Keratinocyte (primary cell): ENCODE data around the gene GSN. TPM values are rescaled to one million over a fixed set of nuclear protein-coding genes. Genes with fewer than 3 reads are reported as not detected.

ENCODE experiments used
- DNase-seq: peaks from one replicate; pipeline ENCODE4 v3.0.0-alpha.2; 2011; ENCODE audit warnings: low read depth, missing footprints, low spot score
- FAIRE-seq: peaks from 2 replicates; lab custom pipeline; 2011; peaks lifted over from hg19 to GRCh38; lab: Jason Lieb, UNC
- H2AFZ ChIP-seq: 2 replicates; pipeline ENCODE4 v1.6.0; 2012; ENCODE audit warnings: low read length, control low read depth, inconsistent platforms; ENCODE audit not compliant: control insufficient read depth
- H3K27ac ChIP-seq: 2 replicates; pipeline ENCODE4 v1.5.1; 2011; ENCODE audit warnings: low read length; ENCODE audit not compliant: control insufficient read depth, insufficient read depth
- H3K27me3 ChIP-seq: 3 replicates; pipeline ENCODE4 v1.6.0; 2011; ENCODE audit warnings: low read length; ENCODE audit not compliant: control insufficient read depth, insufficient read depth; ENCODE audit errors: extremely low read depth
- H3K36me3 ChIP-seq, 2 experiments: 2 replicates in 1 of 2; 3 replicates in 1 of 2; pipeline ENCODE4 v1.5.1; 2011; ENCODE audit warnings: low read length in 2 of 2, mild to moderate bottlenecking in 1 of 2; ENCODE audit not compliant: control insufficient read depth in 2 of 2, insufficient read depth in 2 of 2; ENCODE audit errors: extremely low read depth in 1 of 2
- H3K4me1 ChIP-seq: 3 replicates; pipeline ENCODE4 v1.5.1; 2011; ENCODE audit warnings: low read length; ENCODE audit not compliant: control insufficient read depth, insufficient read depth; ENCODE audit errors: extremely low read depth
- H3K4me2 ChIP-seq: 3 replicates; pipeline ENCODE4 v1.6.0; 2011; ENCODE audit warnings: low read depth, low read length; ENCODE audit not compliant: control insufficient read depth, insufficient read depth; ENCODE audit errors: extremely low read depth
- H3K4me3 ChIP-seq, 3 experiments: fragments of 200-600 bp in 1 of 3; sonication (generic) in 1 of 3; 2 replicates in 2 of 3; 3 replicates in 1 of 3; pipeline ENCODE4 v1.5.1; 2011 to 2016; ENCODE audit warnings: low read length in 3 of 3, mild to moderate bottlenecking in 3 of 3, control low read depth in 2 of 3, inconsistent platforms in 1 of 3, low read depth in 1 of 3, mixed read lengths in 1 of 3, mixed run types in 1 of 3, moderate library complexity in 1 of 3; ENCODE audit not compliant: control insufficient read depth in 2 of 3, insufficient read depth in 2 of 3; ENCODE audit errors: extremely low read depth in 1 of 3
- H3K79me2 ChIP-seq: 2 replicates; pipeline ENCODE4 v1.6.0; 2012; ENCODE audit warnings: low read length; ENCODE audit not compliant: control insufficient read depth, insufficient read depth
- H3K9ac ChIP-seq: 3 replicates; pipeline ENCODE4 v1.6.0; 2011; ENCODE audit warnings: low read length; ENCODE audit not compliant: control insufficient read depth, insufficient read depth; ENCODE audit errors: extremely low read depth
- H3K9me1 ChIP-seq: 3 replicates; pipeline ENCODE4 v1.6.0; 2011; ENCODE audit warnings: low read length; ENCODE audit not compliant: control insufficient read depth, insufficient read depth; ENCODE audit errors: extremely low read depth
- H3K9me3 ChIP-seq: 2 replicates; pipeline ENCODE4 v1.5.1; 2012; ENCODE audit warnings: low read depth, low read length; ENCODE audit not compliant: control insufficient read depth
- H4K20me1 ChIP-seq: 3 replicates; pipeline ENCODE4 v1.6.0; 2011; ENCODE audit warnings: low read length; ENCODE audit not compliant: control insufficient read depth, insufficient read depth; ENCODE audit errors: extremely low read depth
- EZH2 ChIP-seq: IDR thresholded peaks from one replicate; pipeline ENCODE4 v1.6.1; 2012; ENCODE audit warnings: inconsistent platforms, mild to moderate bottlenecking, low read length, moderate library complexity
- dilution Hi-C: fragments of 300-500 bp; cut with MboI; formaldehyde crosslinking; loops from one replicate; pipeline ENCODE4 v1.7.0; 2020; ENCODE audit warnings: low sequenced_read_pairs; ENCODE audit not compliant: extremely low pct_ligation_motif_present
- polyA plus RNA-seq, 5 experiments: library from polyadenylated mRNA; depleted of rRNA in 3 of 5; stranded (reverse) in 3 of 5; stranded (forward) in 1 of 5; unstranded in 1 of 5; fragments of >200 nt; gene quantifications; 1 replicate in 1 of 5; 2 replicates in 3 of 5; 3 replicates in 1 of 5; pipeline versions ENCODE4 v1.2.1 to v1.2.3, GENCODE V29; 2011 to 2012; ENCODE audit warnings: missing spikeins in 2 of 5, low read depth in 1 of 5, low replicate concordance in 1 of 5
- TF ChIP-seq, protein P1 (sequence below), 3 experiments: IDR thresholded peaks in 1 of 3; conservative IDR thresholded peaks in 1 of 3; optimal IDR thresholded peaks in 1 of 3; 2 replicates in 2 of 3; 3 replicates in 1 of 3; pipeline versions ENCODE3 to v1.5.1; 2011; ENCODE audit warnings: low read length in 3 of 3, mild to moderate bottlenecking in 3 of 3, moderate library complexity in 2 of 3, control low read depth in 1 of 3, inconsistent platforms in 1 of 3; ENCODE audit not compliant: insufficient read depth in 2 of 3; ENCODE audit errors: extremely low read depth in 1 of 3

GSN gene
- polyA plus RNA-seq, 1 donor (not counting 4 experiments of a cell fraction or from before 2014, with no cell fraction given) = 166 TPM

DNA sequence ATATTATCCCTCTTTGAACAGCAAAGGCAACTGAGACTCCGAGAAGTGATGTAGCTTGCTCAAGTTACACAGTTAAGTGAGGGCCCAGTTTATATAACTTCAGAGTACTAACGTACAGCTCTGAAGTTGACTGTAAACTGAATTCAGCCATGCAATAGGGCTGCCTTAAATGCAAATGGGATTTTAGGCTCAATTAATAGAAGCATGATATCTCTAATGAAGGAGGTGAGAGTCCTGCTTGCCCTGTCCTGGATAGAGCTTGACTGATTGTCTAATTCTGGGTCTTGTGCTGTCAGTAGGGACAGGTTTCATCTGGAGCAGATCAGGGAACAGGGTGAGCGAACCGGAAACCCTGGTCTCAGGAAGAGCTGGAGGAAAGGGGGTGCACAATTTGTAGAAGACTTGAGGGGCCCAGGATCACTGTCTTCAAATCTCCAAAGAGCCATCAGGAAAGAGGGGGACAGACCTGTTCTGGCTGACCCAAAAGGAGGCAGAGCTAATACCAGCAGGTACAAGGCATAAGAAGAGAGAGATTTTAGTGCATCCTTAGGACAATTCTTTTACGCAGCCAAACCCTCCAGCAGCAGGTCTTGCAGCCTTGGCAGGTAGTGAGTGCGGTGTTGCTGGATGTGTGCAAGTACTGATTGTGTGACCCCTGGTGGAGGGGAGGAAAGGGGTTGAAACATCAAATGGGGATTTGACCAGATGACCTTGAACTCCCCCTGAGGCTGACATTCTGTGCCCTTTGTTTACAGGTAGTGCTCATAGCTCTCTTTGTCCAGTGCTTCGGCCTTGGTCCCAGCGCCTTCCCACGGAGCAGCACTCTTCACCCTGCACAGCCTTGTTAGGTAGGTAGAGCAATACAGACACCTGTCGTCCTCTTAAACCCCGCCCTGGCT is 13.0 kb downstream of the GSN start:
- DNase-seq (no peak), FAIRE-seq (no peak)
- Histone ChIP-seq H3K79me2 (peaks cover 18% of the 10 kb centered on the region), H3K9ac (peak overlapping the region; percentile 22), H4K20me1 (no peaks in the 10 kb centered on the region), H3K9me1 (no peaks in the 10 kb centered on the region), H3K27me3 (no peaks in the 10 kb centered on the region), H3K4me3 (no peak overlapping the region), H3K4me1 (peaks cover 66% of the 10 kb centered on the region), H3K9me3 (no peaks in the 10 kb centered on the region), H3K36me3 (peaks cover 4 to 13% of the 10 kb centered on the region in 2 experiments), H2AFZ (no peak overlapping the region), H3K27ac (peak overlapping the region; percentile 90), H3K4me2 (peak overlapping the region; percentile 42)
- dilution Hi-C loops = no loop called here
- no peak for TF ChIP-seq EZH2
- TF ChIP-seq, protein P1, sequence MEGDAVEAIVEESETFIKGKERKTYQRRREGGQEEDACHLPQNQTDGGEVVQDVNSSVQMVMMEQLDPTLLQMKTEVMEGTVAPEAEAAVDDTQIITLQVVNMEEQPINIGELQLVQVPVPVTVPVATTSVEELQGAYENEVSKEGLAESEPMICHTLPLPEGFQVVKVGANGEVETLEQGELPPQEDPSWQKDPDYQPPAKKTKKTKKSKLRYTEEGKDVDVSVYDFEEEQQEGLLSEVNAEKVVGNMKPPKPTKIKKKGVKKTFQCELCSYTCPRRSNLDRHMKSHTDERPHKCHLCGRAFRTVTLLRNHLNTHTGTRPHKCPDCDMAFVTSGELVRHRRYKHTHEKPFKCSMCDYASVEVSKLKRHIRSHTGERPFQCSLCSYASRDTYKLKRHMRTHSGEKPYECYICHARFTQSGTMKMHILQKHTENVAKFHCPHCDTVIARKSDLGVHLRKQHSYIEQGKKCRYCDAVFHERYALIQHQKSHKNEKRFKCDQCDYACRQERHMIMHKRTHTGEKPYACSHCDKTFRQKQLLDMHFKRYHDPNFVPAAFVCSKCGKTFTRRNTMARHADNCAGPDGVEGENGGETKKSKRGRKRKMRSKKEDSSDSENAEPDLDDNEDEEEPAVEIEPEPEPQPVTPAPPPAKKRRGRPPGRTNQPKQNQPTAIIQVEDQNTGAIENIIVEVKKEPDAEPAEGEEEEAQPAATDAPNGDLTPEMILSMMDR (optimal IDR thresholded peaks at IDR 0.05 in 1 of 3, IDR thresholded peaks at IDR 0.05 in 1 of 3, conservative IDR thresholded peaks at IDR 0.05 in 1 of 3; ENCODE audit: extremely low read depth in 1 of 3, insufficient read depth in 2 of 3, low read length in 3 of 3) = no peak

DNA sequence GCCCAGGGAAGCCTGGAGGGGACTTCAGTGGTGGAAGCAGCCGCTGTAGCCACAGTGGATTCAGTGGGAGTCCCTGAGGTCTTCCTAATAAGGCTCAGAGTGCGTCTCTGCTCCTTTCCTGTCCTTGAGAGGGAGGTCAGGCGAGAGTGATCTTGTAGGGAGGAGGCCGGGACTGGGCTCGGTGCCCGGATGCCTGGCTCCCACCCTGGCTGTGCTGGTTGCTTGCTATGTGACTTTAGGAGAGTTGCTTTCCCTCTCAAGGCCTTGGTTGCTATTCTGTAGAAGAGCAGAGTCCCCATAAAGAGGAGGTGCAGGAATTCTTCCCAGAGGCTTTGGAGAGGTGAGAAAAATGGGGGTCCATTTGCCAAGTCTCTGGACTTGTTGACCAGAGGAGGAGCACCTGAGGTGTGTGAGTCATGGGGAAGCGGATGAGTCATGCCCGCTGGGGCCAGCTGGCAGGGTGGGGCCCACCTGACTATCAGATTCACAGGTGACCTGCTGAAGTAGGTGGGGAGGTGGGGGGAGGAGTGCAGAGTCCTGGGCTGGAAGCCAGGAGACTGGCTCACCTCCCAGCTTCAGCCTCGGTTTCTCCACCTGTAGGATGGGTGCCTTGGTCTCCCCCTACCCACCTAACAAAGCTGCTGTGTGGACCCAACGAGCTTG is 13.8 kb downstream of the GSN start:
- no peaks in the 10 kb centered on the region for H3K27me3 ChIP-seq
- TF ChIP-seq, protein P1 (optimal IDR thresholded peaks at IDR 0.05 in 1 of 3, IDR thresholded peaks at IDR 0.05 in 1 of 3, conservative IDR thresholded peaks at IDR 0.05 in 1 of 3; ENCODE audit: extremely low read depth in 1 of 3, insufficient read depth in 2 of 3, low read length in 3 of 3) = no peak
- TF ChIP-seq EZH2 = no peak
- H3K36me3 ChIP-seq = peaks cover 4 to 13% of the 10 kb centered on the region in 2 experiments
- H3K79me2 ChIP-seq = peaks cover 14% of the 10 kb centered on the region
- peak overlapping the region; percentile 90 for H3K27ac ChIP-seq
- peak overlapping the region; percentile 42 for H3K4me2 ChIP-seq
- H3K4me3 ChIP-seq = peak overlapping the region in 1 of 3 experiments; percentile 11
- DNase-seq (peak; percentile 98), FAIRE-seq (peak; percentile 41)
- no peak overlapping the region for H2AFZ ChIP-seq
- H3K9me1 ChIP-seq = no peaks in the 10 kb centered on the region
- H3K9me3 ChIP-seq = no peaks in the 10 kb centered on the region
- dilution Hi-C loops = no loop called here
- peak overlapping the region; percentile 65 for H3K9ac ChIP-seq
- no peaks in the 10 kb centered on the region for H4K20me1 ChIP-seq
- peaks cover 72% of the 10 kb centered on the region for H3K4me1 ChIP-seq
